ENCODE data around the gene PAIP1. TPM values are rescaled to one million over a fixed set of nuclear protein-coding genes. Genes with fewer than 3 reads are reported as not detected.
"Not testable (repeated sequence)": the region's sequence is repeated elsewhere in the genome, so short reads cannot be mapped to it uniquely, and the experiment has no call there.

PAIP1 gene
- total RNA-seq, 1 donor from 2014 or later: 111 TPM

DNA sequence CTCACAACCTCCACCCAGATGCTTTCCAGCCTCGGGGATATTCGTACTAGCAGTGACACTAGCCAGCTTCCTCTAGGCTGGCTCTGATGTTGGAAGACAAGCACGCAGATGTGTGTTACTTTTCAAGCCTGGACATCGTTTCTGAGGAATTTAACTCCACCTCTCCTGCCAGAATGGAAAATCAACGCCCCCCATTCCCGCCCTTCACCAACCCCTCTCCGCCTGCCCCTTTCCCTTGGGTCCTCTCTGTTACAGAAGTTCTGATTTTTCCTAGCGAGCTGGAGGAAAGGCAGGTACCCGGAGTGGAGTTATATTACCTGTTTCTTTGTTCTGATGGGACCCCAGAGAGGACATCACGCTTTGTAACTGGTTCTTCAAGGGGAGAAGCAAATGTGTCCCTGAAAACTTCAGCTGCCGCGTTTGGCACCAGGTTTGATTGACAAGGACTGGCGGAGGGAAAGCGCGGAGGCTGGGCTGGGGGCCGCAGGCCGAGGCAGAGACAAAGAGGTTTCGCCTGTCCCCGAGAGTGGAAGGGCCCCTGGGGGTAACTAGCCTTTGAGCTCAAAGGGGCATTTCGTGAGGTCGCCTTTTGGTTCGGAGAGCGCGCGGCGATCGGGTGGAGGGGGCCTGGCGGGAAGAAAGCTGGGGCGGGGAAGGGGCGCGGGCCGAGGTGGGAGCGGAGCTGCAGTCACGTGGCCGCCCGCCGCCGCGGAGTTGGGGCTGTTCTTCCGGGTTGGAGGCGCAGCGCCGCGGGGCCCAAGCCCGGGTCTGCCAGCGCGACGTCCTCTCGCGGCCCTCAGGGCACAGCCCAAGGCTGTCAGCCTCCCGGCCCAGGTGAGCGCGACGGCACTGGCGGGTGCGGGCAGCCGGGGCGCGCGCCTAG lies 45.8 kb upstream of the PAIP1 start, which contains the start of gene NNT:
Gene NNT (plus strand): TSS at position 720 of the 883 bp plus-strand sequence. CDS start 6,016 bp downstream, outside the sequence.
- peaks cover 15% of the 10 kb centered on the region for H3K36me3 Mint-ChIP-seq (ENCODE audit: low read depth)
- H3K27ac Mint-ChIP-seq (ENCODE audit: unreplicated experiment): peak within 1 kb of the TSS; percentile 98
- H3K4me3 Mint-ChIP-seq: peak within 1 kb of the TSS; percentile 93
- H3K4me1 Mint-ChIP-seq: peaks cover 30% of the 10 kb centered on the region
- TF ChIP-seq, protein P1, sequence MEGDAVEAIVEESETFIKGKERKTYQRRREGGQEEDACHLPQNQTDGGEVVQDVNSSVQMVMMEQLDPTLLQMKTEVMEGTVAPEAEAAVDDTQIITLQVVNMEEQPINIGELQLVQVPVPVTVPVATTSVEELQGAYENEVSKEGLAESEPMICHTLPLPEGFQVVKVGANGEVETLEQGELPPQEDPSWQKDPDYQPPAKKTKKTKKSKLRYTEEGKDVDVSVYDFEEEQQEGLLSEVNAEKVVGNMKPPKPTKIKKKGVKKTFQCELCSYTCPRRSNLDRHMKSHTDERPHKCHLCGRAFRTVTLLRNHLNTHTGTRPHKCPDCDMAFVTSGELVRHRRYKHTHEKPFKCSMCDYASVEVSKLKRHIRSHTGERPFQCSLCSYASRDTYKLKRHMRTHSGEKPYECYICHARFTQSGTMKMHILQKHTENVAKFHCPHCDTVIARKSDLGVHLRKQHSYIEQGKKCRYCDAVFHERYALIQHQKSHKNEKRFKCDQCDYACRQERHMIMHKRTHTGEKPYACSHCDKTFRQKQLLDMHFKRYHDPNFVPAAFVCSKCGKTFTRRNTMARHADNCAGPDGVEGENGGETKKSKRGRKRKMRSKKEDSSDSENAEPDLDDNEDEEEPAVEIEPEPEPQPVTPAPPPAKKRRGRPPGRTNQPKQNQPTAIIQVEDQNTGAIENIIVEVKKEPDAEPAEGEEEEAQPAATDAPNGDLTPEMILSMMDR (conservative IDR thresholded peaks at IDR 0.05): no peak
- H3K27me3 Mint-ChIP-seq (ENCODE audit: low read depth): no peaks in the 10 kb centered on the region
- peak; percentile 65 for DNase-seq (ENCODE audit: low read depth, low spot score)
- peaks cover 3% of the 10 kb centered on the region for H3K9me3 Mint-ChIP-seq

DNA sequence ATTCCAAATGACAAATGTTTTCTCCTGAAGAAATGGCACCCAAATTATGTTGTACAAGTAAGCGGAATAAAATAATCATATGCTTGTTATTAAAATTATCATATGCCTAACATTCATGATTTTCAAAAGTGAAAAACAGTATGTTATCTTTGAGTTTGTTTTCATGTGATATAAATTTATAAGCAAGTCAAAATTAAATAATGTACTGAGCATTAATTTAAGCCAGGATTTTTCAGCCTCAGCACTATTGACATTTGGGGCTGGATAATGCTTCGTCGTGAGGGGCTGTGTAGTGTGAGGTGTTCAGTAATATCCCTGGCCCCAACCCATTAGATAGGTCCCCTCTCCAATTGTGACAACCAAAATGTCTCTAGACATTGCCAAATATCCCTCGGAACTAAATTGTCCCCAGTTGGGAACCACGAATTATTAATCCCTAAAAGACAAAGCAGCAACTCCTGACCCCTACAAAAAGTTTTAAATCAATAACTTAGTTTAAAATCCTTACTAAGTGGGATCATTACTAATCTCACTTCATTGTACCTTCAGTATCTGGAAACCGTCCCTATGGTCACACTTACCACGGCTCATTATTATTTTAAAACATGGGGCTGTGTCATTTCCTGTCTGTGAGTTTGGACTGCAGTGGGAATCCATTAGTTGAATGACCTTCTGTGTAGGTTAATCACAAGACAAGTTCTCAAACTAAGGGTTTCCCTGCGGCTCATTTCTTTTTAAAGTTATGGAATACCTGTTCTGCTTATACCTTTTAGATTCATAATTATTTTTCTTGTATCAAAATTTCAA lies 44.8 kb upstream of the PAIP1 start:
- H3K9me3 Mint-ChIP-seq: peaks cover 3% of the 10 kb centered on the region
- peaks cover 9% of the 10 kb centered on the region for H3K36me3 Mint-ChIP-seq (ENCODE audit: low read depth)
- TF ChIP-seq, protein P1 (conservative IDR thresholded peaks at IDR 0.05): no peak
- peaks cover 30% of the 10 kb centered on the region for H3K4me1 Mint-ChIP-seq
- no peak for DNase-seq (ENCODE audit: low read depth, low spot score)
- peak overlapping the region; percentile 75 for H3K27ac Mint-ChIP-seq (ENCODE audit: unreplicated experiment)
- no peaks in the 10 kb centered on the region for H3K27me3 Mint-ChIP-seq (ENCODE audit: low read depth)
- peak overlapping the region; percentile 93 for H3K4me3 Mint-ChIP-seq

DNA sequence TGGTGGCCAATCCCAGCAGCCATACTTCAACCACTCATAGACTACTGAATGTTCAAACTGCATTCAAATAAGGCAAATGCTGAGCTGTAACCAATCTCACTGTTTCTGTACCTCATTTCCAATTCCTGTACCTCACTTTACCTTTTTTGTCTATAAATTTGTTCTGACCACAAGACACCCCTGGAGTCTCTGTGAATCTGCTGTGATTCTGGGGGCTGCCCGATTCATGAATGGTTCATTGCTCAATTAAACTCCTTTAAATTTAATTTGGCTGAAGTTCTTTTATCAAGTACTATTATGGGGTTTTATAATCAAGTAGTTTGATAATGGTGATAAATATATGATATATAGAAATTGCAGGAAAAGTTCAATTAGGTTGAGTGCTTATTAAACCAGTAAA lies 42.0 kb upstream of the PAIP1 start:
- H3K9me3 Mint-ChIP-seq; DNase-seq (ENCODE audit: low read depth, low spot score); H3K4me3 Mint-ChIP-seq; H3K36me3 Mint-ChIP-seq (ENCODE audit: low read depth); H3K27ac Mint-ChIP-seq (ENCODE audit: unreplicated experiment); H3K27me3 Mint-ChIP-seq (ENCODE audit: low read depth): not testable (repeated sequence)
- H3K4me1 Mint-ChIP-seq: peaks cover 25% of the 10 kb centered on the region

DNA sequence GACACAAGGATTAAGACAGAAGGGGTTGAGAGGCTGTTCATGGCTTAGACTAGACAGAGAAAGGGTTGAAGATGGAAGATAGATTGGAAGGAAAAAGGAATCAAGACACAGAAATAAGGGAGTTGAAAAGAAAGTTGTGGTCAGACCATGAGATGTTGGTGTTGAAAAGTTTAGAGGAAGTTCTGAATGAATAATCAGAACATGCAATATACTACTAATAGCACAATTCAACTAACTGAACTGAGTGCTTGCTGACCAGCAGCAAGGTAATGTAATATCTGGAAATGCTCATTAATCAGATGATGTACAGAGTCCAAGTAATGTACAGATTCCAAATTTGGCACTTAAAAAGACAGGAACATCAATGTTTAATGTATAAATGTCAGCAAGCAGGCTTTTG lies 35.5 kb upstream of the PAIP1 start:
- no peaks in the 10 kb centered on the region for H3K27me3 Mint-ChIP-seq (ENCODE audit: low read depth)

DNA sequence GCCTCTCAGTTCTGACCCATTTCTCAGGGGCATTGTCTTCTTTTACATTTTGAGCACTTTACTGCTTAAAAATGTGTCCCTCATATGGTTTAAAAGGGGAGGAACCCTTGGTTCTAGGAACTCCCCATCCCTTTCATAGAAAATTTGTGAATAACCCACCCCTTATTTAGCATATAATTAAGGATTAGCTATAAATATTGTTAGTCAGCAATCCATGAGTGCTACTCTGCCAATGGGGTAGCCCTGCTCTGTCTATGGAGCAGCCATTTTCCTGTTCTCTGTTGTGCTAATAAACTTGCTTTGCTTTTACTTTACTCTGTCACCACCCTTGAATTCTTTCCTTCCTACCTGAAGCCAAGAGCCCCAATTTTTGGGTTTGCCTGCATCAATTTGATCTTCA lies 33.8 kb upstream of the PAIP1 start:
- TF ChIP-seq, protein P1 (conservative IDR thresholded peaks at IDR 0.05): no peak
- DNase-seq (ENCODE audit: low read depth, low spot score): no peak
- Mint-ChIP-seq H3K27ac (ENCODE audit: unreplicated experiment) (no peak overlapping the region), H3K9me3 (peaks cover 2% of the 10 kb centered on the region), H3K36me3 (ENCODE audit: low read depth) (peaks cover 16% of the 10 kb centered on the region), H3K27me3 (ENCODE audit: low read depth) (no peaks in the 10 kb centered on the region), H3K4me3 (no peak overlapping the region), H3K4me1 (no peaks in the 10 kb centered on the region)

More for the DNA sequence above, 35.5 kb upstream of the PAIP1 start:
- Mint-ChIP-seq H3K36me3 (ENCODE audit: low read depth) (peaks cover 8% of the 10 kb centered on the region), H3K27ac (ENCODE audit: unreplicated experiment) (no peak overlapping the region), H3K9me3 (no peaks in the 10 kb centered on the region), H3K4me3 (no peak overlapping the region), H3K4me1 (no peaks in the 10 kb centered on the region)
- TF ChIP-seq, protein P1 (conservative IDR thresholded peaks at IDR 0.05): no peak
- DNase-seq (ENCODE audit: low read depth, low spot score): no peak

Data from neural crest cell (in vitro differentiated cells).